Thyroid gland (tissue), 4 donors: Measurements from ENCODE around the gene GOLGA2.

ENCODE experiments used
- POLR2A ChIP-seq, 2 donors: fragments of 450-650 bp; IDR thresholded peaks; one replicate each; pipeline ENCODE4 v1.6.1; 2017; ENCODE audit warnings: antibody characterized with exemption in 2 of 2, mild to moderate bottlenecking in 2 of 2, moderate library complexity in 1 of 2
- TF ChIP-seq, protein P1 (sequence below), 6 experiments: fragments of 200-600 bp in 3 of 6; fragments of 450-650 bp in 3 of 6; sonication (generic) in 3 of 6; IDR thresholded peaks; one replicate each; pipeline ENCODE4 v1.5.1; 2016 to 2019; ENCODE audit warnings: antibody characterized with exemption in 6 of 6, mild to moderate bottlenecking in 2 of 6, inconsistent platforms in 1 of 6, moderate library complexity in 1 of 6

DNA sequence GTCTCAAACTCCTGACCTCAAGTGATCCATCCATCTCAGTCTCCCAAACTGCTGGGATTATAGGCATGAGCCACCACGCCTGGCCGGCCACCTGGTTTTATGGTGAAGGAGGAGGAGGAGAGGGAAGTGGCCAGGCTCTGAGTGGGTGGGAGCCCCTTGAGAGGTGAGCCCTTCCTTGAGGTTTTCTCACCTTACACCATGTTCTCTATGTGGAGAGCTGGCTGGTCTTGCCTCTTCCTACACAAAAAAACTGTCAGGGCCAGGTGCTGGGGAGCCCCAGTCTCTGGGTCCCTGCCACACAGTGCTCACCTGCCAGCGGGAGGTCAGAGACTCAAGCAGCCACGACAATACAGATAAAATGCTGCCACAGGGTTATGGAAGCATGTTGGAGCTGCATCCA, 18.3 kb upstream of the GOLGA2 start:
- no peak for TF ChIP-seq POLR2A (IDR thresholded peaks at IDR 0.05)
- TF ChIP-seq, protein P1, sequence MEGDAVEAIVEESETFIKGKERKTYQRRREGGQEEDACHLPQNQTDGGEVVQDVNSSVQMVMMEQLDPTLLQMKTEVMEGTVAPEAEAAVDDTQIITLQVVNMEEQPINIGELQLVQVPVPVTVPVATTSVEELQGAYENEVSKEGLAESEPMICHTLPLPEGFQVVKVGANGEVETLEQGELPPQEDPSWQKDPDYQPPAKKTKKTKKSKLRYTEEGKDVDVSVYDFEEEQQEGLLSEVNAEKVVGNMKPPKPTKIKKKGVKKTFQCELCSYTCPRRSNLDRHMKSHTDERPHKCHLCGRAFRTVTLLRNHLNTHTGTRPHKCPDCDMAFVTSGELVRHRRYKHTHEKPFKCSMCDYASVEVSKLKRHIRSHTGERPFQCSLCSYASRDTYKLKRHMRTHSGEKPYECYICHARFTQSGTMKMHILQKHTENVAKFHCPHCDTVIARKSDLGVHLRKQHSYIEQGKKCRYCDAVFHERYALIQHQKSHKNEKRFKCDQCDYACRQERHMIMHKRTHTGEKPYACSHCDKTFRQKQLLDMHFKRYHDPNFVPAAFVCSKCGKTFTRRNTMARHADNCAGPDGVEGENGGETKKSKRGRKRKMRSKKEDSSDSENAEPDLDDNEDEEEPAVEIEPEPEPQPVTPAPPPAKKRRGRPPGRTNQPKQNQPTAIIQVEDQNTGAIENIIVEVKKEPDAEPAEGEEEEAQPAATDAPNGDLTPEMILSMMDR (IDR thresholded peaks at IDR 0.05): no peak
